CD4-positive, alpha-beta memory T cell (primary cell): ENCODE results near the gene KLRC3. TPM values are rescaled to one million over a fixed set of nuclear protein-coding genes. Genes with fewer than 3 reads are reported as not detected.
"Not testable (repeated sequence)": the region's sequence is repeated elsewhere in the genome, so short reads cannot be mapped to it uniquely, and the experiment has no call there.

ENCODE experiments used
- CTCF ChIA-PET: fragments of 350-600 bp; sonication (Branson Sonifier 250); formaldehyde crosslinking; loops from one replicate; lab custom pipeline; 2021; ENCODE audit warnings: inconsistent platforms; ENCODE audit not compliant: partially characterized antibody; lab: Charles Lee
- POLR2A ChIA-PET: fragments of 350-600 bp; sonication (Branson Sonifier 250); formaldehyde crosslinking; loops from one replicate; lab custom pipeline; 2021; ENCODE audit not compliant: partially characterized antibody; lab: Charles Lee
- DNase-seq, 5 donors: peaks; one replicate each; pipeline versions ENCODE4 v3.0.0 to v3.0.0-alpha.2; 2020 to 2022; ENCODE audit warnings: mixed read lengths in 1 of 5
- H3K27ac ChIP-seq: one replicate; pipeline ENCODE4 v1.7.0; 2013; ENCODE audit warnings: low read depth, low read length
- H3K27me3 ChIP-seq: 2 replicates; pipeline ENCODE4 v1.7.0; 2013; ENCODE audit warnings: mild to moderate bottlenecking, low read length, moderate library complexity; ENCODE audit not compliant: insufficient read depth
- H3K36me3 ChIP-seq: 2 replicates; pipeline ENCODE4 v1.7.0; 2013; ENCODE audit warnings: mild to moderate bottlenecking, low read length, moderate library complexity; ENCODE audit not compliant: insufficient read depth
- H3K4me1 ChIP-seq: 2 replicates; pipeline ENCODE4 v1.7.0; 2013; ENCODE audit warnings: mild to moderate bottlenecking, low read length, moderate library complexity; ENCODE audit not compliant: insufficient read depth
- H3K4me3 ChIP-seq, 2 donors: one replicate each; pipeline ENCODE4 v1.7.0; 2013; ENCODE audit warnings: low read length in 2 of 2, mild to moderate bottlenecking in 1 of 2
- H3K9me3 ChIP-seq, 2 donors: one replicate each; pipeline ENCODE4 v1.7.0; 2013; ENCODE audit warnings: low read length in 2 of 2, control low read depth in 1 of 2; ENCODE audit not compliant: control insufficient read depth in 1 of 2
- H3K27ac Mint-ChIP-seq, 7 donors: one replicate each; pipeline ENCODE4 v1.8.0; 2020 to 2021; ENCODE audit warnings: mixed read lengths in 7 of 7, mild to moderate bottlenecking in 6 of 7, inconsistent platforms in 3 of 7, moderate library complexity in 3 of 7
- H3K27me3 Mint-ChIP-seq, 2 donors: one replicate each; pipeline ENCODE4 v1.8.0; 2020 to 2021; ENCODE audit warnings: mixed read lengths in 2 of 2
- H3K36me3 Mint-ChIP-seq, 2 donors: one replicate each; pipeline ENCODE4 v1.8.0; 2020 to 2021; ENCODE audit warnings: mixed read lengths in 2 of 2, inconsistent platforms in 1 of 2, mild to moderate bottlenecking in 1 of 2
- H3K4me1 Mint-ChIP-seq, 4 donors: one replicate each; pipeline ENCODE4 v1.8.0; 2020 to 2021; ENCODE audit warnings: mixed read lengths in 4 of 4, mild to moderate bottlenecking in 1 of 4
- H3K4me3 Mint-ChIP-seq, 8 donors: one replicate each; pipeline ENCODE4 v1.8.0; 2020 to 2021; ENCODE audit warnings: mixed read lengths in 8 of 8, mild to moderate bottlenecking in 7 of 8, moderate library complexity in 6 of 8, inconsistent platforms in 3 of 8
- H3K9me3 Mint-ChIP-seq, 8 donors: one replicate each; pipeline ENCODE4 v1.8.0; 2020 to 2021; ENCODE audit warnings: mixed read lengths in 8 of 8, mild to moderate bottlenecking in 5 of 8, inconsistent platforms in 3 of 8, moderate library complexity in 1 of 8
- intact Hi-C: fragments of 100-400 bp; cut with micrococcal nuclease; formaldehyde crosslinking; loops from one replicate; pipeline ENCODE4 v1.15.1; 2023
- polyA plus RNA-seq, 2 donors: library from polyadenylated mRNA; unstranded; fragments of 300-500 nt; fragmentation: Illumina TruSeq; gene quantifications; one replicate each; pipeline ENCODE4 v1.2.3, GENCODE V29; 2021
- total RNA-seq, 2 experiments: library from RNA; stranded (reverse); gene quantifications; one replicate each; pipeline ENCODE4 v1.2.3, GENCODE V29; 2021

KLRC3 gene
- total and polyA plus RNA-seq, 4 experiments from 2014 or later: not detected

DNA sequence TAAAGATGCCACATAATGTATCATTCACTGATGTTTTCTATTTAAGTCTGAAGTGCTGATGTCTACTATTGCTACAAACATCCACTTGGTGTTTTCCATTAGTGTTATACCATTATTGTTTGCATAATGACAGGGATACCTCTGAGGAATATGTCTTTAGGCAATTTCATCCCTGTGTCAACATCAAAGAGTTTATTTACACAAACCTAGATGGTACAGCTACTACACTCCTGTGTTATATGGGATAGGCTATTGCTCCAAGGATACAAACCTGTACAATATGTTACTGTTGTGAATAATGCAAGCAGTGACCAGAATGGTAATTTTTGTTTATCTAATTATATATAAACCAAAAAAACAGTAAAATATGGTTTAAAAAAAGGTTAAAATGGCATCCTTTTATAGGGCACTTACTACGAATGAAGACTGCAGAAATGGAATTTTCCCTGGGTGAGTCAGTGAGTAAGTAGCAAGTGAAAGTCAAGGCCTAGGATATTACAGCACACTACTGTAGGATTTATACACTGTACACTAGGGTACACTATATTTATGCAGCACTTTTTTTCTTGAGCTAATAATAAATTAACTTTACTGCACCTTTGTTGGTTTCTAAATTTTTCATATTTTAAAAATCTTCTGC is 4.0 kb upstream of the KLRC3 start:
- POLR2A ChIA-PET, H3K27me3 Mint-ChIP-seq, H3K27ac ChIP-seq, H3K4me3 ChIP-seq, H3K27ac Mint-ChIP-seq, H3K9me3 Mint-ChIP-seq, H3K4me1 ChIP-seq, CTCF ChIA-PET, intact Hi-C loops, H3K36me3 ChIP-seq, H3K4me3 Mint-ChIP-seq, H3K36me3 Mint-ChIP-seq, DNase-seq, H3K9me3 ChIP-seq, H3K27me3 ChIP-seq, H3K4me1 Mint-ChIP-seq: not testable (repeated sequence)

DNA sequence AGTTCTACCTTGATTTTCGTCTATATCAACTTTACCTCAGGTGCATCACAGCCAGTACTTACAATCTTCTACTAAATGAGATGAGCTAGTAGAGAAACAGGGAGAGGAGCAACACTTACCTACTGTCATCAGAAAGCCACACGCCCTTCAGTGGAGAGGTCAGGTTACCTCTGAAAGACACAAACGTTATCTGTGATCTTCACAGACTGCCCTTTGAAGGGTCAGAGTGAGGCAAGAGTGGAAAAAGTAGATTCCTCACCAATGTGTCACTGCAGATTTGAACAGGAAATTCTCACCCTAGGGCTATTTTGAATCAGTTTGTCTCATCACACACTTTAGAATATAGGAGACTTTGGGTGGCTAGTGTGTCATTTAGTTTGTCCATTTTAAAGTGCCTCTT is 1.8 kb upstream of the KLRC3 start:
- H3K27ac ChIP-seq, H3K4me1 ChIP-seq, H3K27me3 Mint-ChIP-seq, H3K36me3 ChIP-seq, H3K4me1 Mint-ChIP-seq, H3K9me3 Mint-ChIP-seq, H3K4me3 Mint-ChIP-seq, H3K4me3 ChIP-seq, H3K27me3 ChIP-seq, POLR2A ChIA-PET, DNase-seq, CTCF ChIA-PET, H3K27ac Mint-ChIP-seq, H3K36me3 Mint-ChIP-seq, H3K9me3 ChIP-seq, intact Hi-C loops: not testable (repeated sequence)

DNA sequence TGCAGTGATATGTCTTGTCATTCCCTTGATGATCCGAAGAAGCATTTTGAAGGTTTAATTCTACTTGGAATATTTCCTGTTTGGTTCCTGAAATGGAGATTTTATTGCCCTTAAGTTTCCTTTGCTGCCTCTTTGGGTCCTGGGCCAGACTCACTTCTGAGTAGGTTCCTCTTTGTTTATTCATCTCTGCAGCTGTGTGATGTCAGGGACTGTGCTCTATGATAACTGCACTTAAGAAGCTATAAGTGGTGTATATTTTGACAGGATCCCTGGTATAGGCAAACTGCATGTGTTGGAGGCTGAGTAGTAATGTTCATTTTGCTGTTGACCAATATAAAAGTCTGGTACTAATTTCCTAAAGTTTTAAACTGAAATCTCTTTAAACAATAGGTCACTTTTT is 11.0 kb downstream of the KLRC3 start, which contains the start of gene KLRC4:
KLRC4 (minus strand) TSS at position 366 of the 400 bp plus-strand sequence; CDS start at position 184, 182 bp downstream.
- H3K4me3 ChIP-seq: no peak within 1 kb of the TSS
- H3K27ac Mint-ChIP-seq: no peak within 1 kb of the TSS
- H3K27me3 Mint-ChIP-seq: peaks cover 0 to 14% of the 10 kb centered on the region in 2 donors
- no peak within 1 kb of the TSS for H3K27ac ChIP-seq
- intact Hi-C loops: no loop called here
- no peaks in the 10 kb centered on the region for H3K27me3 ChIP-seq
- no peaks in the 10 kb centered on the region for H3K4me1 Mint-ChIP-seq
- no peaks in the 10 kb centered on the region for H3K9me3 ChIP-seq
- POLR2A ChIA-PET: no interaction called here
- peaks cover 0 to 3% (median 0%) of the 10 kb centered on the region in 8 donors for H3K9me3 Mint-ChIP-seq
- no peak for DNase-seq
- H3K36me3 Mint-ChIP-seq: no peaks in the 10 kb centered on the region
- CTCF ChIA-PET: no interaction called here
- H3K4me1 ChIP-seq: no peaks in the 10 kb centered on the region
- H3K4me3 Mint-ChIP-seq: no peak within 1 kb of the TSS
- H3K36me3 ChIP-seq: no peaks in the 10 kb centered on the region

DNA sequence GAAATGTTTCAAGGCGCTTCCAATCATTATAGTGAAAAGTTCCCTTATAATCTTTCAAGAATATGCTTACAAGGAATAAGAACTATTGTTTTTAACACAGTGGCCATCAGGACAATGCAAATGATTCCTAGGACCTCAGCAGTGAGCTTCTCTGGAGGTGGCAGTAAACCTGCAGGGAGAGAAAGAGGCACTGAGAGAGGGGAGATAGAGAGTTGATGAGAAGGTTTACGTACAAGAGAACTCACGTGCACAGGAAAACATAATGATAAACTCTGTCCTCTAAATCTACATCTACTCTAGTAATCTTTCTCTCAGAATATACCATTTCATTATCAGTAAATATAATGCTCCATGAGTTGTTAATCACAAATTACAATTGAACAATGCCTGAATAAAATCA is 11.6 kb downstream of the KLRC3 start:
- POLR2A ChIA-PET: no interaction called here
- Histone ChIP-seq H3K27me3 (no peaks in the 10 kb centered on the region), H3K4me3 (no peak overlapping the region), H3K36me3 (no peaks in the 10 kb centered on the region), H3K27ac (no peak overlapping the region), H3K4me1 (no peaks in the 10 kb centered on the region), H3K9me3 (no peaks in the 10 kb centered on the region)
- intact Hi-C loops: no loop called here
- Mint-ChIP-seq H3K4me1 (no peaks in the 10 kb centered on the region), H3K36me3 (no peaks in the 10 kb centered on the region), H3K27me3 (peaks cover 0 to 14% of the 10 kb centered on the region in 2 donors), H3K27ac (no peak overlapping the region), H3K4me3 (no peak overlapping the region), H3K9me3 (peaks cover 0 to 3% (median 0%) of the 10 kb centered on the region in 8 donors)
- CTCF ChIA-PET: no interaction called here
- no peak for DNase-seq

DNA sequence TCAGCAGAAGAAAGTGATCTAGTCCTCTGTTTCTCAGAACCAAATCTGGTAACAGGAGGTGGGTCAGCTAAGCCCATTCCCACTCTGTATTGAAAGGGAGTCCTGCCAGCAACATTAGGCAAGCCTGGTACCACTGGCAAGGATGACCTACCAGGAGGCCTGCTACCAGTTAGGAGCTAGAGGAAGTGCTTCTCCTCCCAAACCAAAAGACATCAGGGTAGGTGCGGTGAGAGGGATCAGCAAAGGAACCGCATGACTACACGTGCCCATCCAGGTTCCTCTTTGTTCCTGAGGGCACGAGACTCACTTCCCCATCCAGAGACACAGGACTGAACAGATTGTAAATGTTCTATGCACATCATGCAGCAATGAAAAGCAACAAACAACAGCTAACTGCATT is 13.7 kb downstream of the KLRC3 start:
- Histone ChIP-seq H3K27ac (no peak overlapping the region), H3K9me3 (no peaks in the 10 kb centered on the region), H3K27me3 (no peaks in the 10 kb centered on the region), H3K4me3 (no peak overlapping the region), H3K36me3 (no peaks in the 10 kb centered on the region), H3K4me1 (no peaks in the 10 kb centered on the region)
- intact Hi-C loops: no loop called here
- peaks cover 0 to 15% of the 10 kb centered on the region in 2 donors for H3K27me3 Mint-ChIP-seq
- H3K9me3 Mint-ChIP-seq: peaks cover 0 to 3% (median 0%) of the 10 kb centered on the region in 8 donors
- no peaks in the 10 kb centered on the region for H3K36me3 Mint-ChIP-seq
- no peaks in the 10 kb centered on the region for H3K4me1 Mint-ChIP-seq
- DNase-seq: no peak
- no peak overlapping the region for H3K4me3 Mint-ChIP-seq
- H3K27ac Mint-ChIP-seq: no peak overlapping the region
- ChIA-PET CTCF (no interaction called here), POLR2A (no interaction called here)

DNA sequence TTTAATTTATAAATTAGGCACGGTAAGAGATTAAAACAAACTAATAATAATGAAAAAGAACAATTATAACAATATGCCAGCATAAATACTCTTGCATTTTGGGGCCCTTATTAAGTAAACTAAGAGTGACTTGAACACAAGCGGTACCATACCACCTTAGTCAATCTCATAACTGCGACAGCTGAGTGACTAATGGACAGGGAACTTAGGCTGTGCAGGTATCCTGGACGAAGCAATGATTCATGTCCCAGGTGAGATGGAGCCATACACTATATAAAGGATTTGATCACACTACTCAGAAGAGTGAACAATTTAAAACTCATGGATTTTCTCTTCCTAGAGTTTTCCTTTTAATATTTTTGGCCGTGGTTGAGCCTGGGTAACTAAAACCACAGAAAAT is 15.1 kb downstream of the KLRC3 start:
- H3K36me3 Mint-ChIP-seq: no peaks in the 10 kb centered on the region
- Histone ChIP-seq H3K4me3 (no peak overlapping the region), H3K36me3 (no peaks in the 10 kb centered on the region), H3K9me3 (no peaks in the 10 kb centered on the region), H3K27me3 (no peaks in the 10 kb centered on the region), H3K27ac (no peak overlapping the region), H3K4me1 (no peaks in the 10 kb centered on the region)
- no peak for DNase-seq
- POLR2A ChIA-PET: no interaction called here
- no peak overlapping the region for H3K4me3 Mint-ChIP-seq
- CTCF ChIA-PET: no interaction called here
- H3K27ac Mint-ChIP-seq: no peak overlapping the region
- intact Hi-C loops: no loop called here
- peaks cover 6 to 17% of the 10 kb centered on the region in 2 donors for H3K27me3 Mint-ChIP-seq
- peaks cover 0 to 3% (median 0%) of the 10 kb centered on the region in 8 donors for H3K9me3 Mint-ChIP-seq
- H3K4me1 Mint-ChIP-seq: no peaks in the 10 kb centered on the region

DNA sequence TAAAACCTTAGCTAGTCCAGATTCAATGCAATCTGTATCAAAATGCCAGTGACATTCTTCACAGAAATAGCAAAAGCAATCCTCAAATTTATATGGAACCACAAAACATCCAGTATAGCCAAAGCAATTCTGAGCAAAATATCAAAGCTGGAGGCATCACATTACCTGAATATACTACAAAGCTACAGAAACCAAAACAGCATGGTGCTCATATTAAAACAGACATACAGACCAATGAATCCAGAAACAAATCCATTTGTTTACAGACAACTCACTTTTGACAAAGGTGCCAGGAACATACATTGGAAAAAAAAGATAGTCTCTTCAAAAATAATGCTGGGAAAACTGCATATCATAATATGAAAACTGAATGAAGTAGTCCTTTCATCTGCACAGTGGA is 15.6 kb downstream of the KLRC3 start:
- Histone ChIP-seq H3K27me3 (no peaks in the 10 kb centered on the region), H3K9me3 (no peaks in the 10 kb centered on the region), H3K27ac (no peak overlapping the region), H3K4me1 (no peaks in the 10 kb centered on the region), H3K4me3 (no peak overlapping the region), H3K36me3 (no peaks in the 10 kb centered on the region)
- no peaks in the 10 kb centered on the region for H3K4me1 Mint-ChIP-seq
- H3K36me3 Mint-ChIP-seq: no peaks in the 10 kb centered on the region
- DNase-seq: no peak
- POLR2A ChIA-PET: no interaction called here
- H3K9me3 Mint-ChIP-seq: peaks cover 0 to 3% (median 0%) of the 10 kb centered on the region in 8 donors
- CTCF ChIA-PET: no interaction called here
- no peak overlapping the region for H3K4me3 Mint-ChIP-seq
- H3K27ac Mint-ChIP-seq: no peak overlapping the region
- intact Hi-C loops: no loop called here
- H3K27me3 Mint-ChIP-seq: peaks cover 6 to 20% of the 10 kb centered on the region in 2 donors
